Measurements from ENCODE around the gene ERF. TPM values are rescaled to one million over a fixed set of nuclear protein-coding genes. Genes with fewer than 3 reads are reported as not detected.

Gene ERF
- total and polyA plus RNA-seq, 2 of the 4 experiments (the other 2 are of a cell fraction), result 5.2 to 32.4 TPM

- Histone ChIP-seq H3K9me3 (ENCODE audit: control insufficient read depth, insufficient read depth, low read length) (no peaks in the 10 kb centered on the region), H3K18ac (ENCODE audit: low read depth, low read length) (no peak overlapping the region), H3K79me1 (ENCODE audit: low read depth in 1 of 2, low read length in 2 of 2) (peaks cover 32 to 77% of the 10 kb centered on the region in 2 experiments; a peak in 3 of 4 replicates), H3K27ac (ENCODE audit: insufficient read depth, low read length) (no peak overlapping the region), H4K5ac (ENCODE audit: low read depth, low read length) (no peak overlapping the region), H3K4ac (ENCODE audit: low read depth, low read length) (no peak overlapping the region), H3K27me3 (ENCODE audit: control insufficient read depth, insufficient read depth, low read length) (no peaks in the 10 kb centered on the region), H2AFZ (replicated peaks; ENCODE audit: low read length, poor library complexity) (no peak overlapping the region), H3K4me2 (ENCODE audit: low read depth, low read length) (no peak overlapping the region), H2BK15ac (ENCODE audit: low read depth, low read length) (no peak overlapping the region), H3K4me3 (ENCODE audit: insufficient read depth, low read depth, low read length) (no peak overlapping the region), H3K36me3 (ENCODE audit: control insufficient read depth, insufficient read depth, low read length) (peaks cover 66% of the 10 kb centered on the region), H3K56ac (ENCODE audit: extremely low read depth, insufficient read depth, low read length) (no peak overlapping the region), H4K8ac (ENCODE audit: low read depth in 2 of 2, low read length in 2 of 2) (no peak overlapping the region), H2BK120ac (ENCODE audit: low read depth, low read length) (no peak overlapping the region), H2BK20ac (ENCODE audit: low read depth, low read length) (no peak overlapping the region), H2AK5ac (ENCODE audit: low read depth, low read length) (no peak overlapping the region), H3K9me1 (ENCODE audit: insufficient read depth, low read length) (peaks cover 6% of the 10 kb centered on the region; the same call in 1 of the 2 replicates), H3K9ac (ENCODE audit: low read depth, low read length) (no peak overlapping the region), H3K14ac (replicated peaks; ENCODE audit: low read depth, low read length) (no peak overlapping the region), H2AK9ac (replicated peaks; ENCODE audit: low read depth, low read length, poor library complexity) (no peak overlapping the region), H2BK5ac (ENCODE audit: low read depth, low read length, poor library complexity, severe bottlenecking) (no peak overlapping the region), H4K91ac (ENCODE audit: insufficient read depth, low read depth, low read length) (no peak overlapping the region), H4K20me1 (ENCODE audit: insufficient read depth, low read length) (peaks cover 62% of the 10 kb centered on the region), H3K4me1 (ENCODE audit: control insufficient read depth, insufficient read depth, low read length) (no peaks in the 10 kb centered on the region), H3K23ac (ENCODE audit: low read depth, low read length) (no peak overlapping the region)
- ChIA-PET CTCF (no interaction called here), POLR2A (ENCODE audit: unreplicated experiment) (no interaction called here)
- dilution Hi-C loops (cut with HindIII; ENCODE audit: low sequenced_read_pairs, unreplicated experiment) (no loop called here), in situ Hi-C loops (cut with MboI; ENCODE audit: low sequenced_read_pairs) (no loop called here), intact Hi-C loops (cut with micrococcal nuclease) (no loop called here)
- TF ChIP-seq, protein P1, sequence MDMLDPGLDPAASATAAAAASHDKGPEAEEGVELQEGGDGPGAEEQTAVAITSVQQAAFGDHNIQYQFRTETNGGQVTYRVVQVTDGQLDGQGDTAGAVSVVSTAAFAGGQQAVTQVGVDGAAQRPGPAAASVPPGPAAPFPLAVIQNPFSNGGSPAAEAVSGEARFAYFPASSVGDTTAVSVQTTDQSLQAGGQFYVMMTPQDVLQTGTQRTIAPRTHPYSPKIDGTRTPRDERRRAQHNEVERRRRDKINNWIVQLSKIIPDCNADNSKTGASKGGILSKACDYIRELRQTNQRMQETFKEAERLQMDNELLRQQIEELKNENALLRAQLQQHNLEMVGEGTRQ (IDR thresholded peaks at IDR 0.05; ENCODE audit: low read depth, low read length), result no peak
- TF ChIP-seq RCOR1 (IDR thresholded peaks at IDR 0.05; ENCODE audit: insufficient replicate concordance, low read length) (no peak), MAZ (IDR thresholded peaks at IDR 0.05; ENCODE audit: borderline replicate concordance, low read depth, low read length) (no peak), RFX5 (IDR thresholded peaks at IDR 0.05; ENCODE audit: low read depth, low read length) (no peak), CHD1 (IDR thresholded peaks at IDR 0.05; ENCODE audit: low read depth, low read length) (no peak)
- TF ChIP-seq, protein P2, sequence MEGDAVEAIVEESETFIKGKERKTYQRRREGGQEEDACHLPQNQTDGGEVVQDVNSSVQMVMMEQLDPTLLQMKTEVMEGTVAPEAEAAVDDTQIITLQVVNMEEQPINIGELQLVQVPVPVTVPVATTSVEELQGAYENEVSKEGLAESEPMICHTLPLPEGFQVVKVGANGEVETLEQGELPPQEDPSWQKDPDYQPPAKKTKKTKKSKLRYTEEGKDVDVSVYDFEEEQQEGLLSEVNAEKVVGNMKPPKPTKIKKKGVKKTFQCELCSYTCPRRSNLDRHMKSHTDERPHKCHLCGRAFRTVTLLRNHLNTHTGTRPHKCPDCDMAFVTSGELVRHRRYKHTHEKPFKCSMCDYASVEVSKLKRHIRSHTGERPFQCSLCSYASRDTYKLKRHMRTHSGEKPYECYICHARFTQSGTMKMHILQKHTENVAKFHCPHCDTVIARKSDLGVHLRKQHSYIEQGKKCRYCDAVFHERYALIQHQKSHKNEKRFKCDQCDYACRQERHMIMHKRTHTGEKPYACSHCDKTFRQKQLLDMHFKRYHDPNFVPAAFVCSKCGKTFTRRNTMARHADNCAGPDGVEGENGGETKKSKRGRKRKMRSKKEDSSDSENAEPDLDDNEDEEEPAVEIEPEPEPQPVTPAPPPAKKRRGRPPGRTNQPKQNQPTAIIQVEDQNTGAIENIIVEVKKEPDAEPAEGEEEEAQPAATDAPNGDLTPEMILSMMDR (conservative IDR thresholded peaks at IDR 0.05; ENCODE audit: low read depth, low read length), result no peak
- ATAC-seq (ENCODE audit: low read depth) (no peak), DNase-seq (no peak)
- BruUV-seq (replicated peaks), result no TSS peak
- 100% methylated on average over 2 of the region's 11 CpGs; no CpG with 5 or more reads in 1 of the 2 experiments for WGBS, 2 experiments (ENCODE audit: extremely low coverage in 2 of 2, insufficient read length in 1 of 2)
These were observed 20.6 kb downstream of the ERF start for GRCh38 chr19:42234364-42234763.
